ENCODE data around the gene DDX42. TPM values are rescaled to one million over a fixed set of nuclear protein-coding genes. Genes with fewer than 3 reads are reported as not detected.
"Not testable (repeated sequence)": the region's sequence is repeated elsewhere in the genome, so short reads cannot be mapped to it uniquely, and the experiment has no call there.

DDX42 gene
- total and polyA plus RNA-seq, 9 donors: 72.5 to 138 (median 104) TPM

DNA sequence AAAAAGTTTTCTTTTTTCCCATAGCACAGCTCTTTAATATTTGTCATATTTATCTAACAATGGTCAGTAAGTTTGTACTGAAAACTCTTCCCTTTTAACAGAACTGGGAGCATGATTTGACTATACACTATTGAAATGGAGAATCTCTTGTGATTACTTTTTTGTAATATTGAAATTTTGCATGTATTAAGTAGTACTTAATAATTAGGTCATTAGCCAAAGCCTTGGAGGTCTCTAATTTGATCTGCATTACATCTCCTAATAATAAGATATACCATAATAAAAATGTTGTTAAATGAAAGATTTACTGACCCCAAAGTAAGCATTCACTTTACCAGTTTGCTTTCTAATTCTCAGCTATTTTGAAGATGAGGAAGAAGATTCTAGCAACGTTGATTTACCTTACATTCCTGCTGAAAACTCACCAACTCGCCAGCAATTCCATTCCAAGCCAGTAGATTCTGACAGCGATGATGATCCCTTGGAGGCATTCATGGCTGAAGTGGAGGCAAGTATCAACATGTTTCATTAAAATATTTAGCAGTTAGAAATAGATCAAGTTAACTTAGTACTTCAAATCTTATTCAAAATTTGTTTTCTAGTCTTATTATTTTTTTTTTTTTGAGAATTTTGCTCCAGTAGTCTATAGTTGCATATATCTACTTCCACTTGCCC is 18.2 kb downstream of the DDX42 start:
- Histone ChIP-seq H3K4me1 (ENCODE audit: insufficient read depth) (no peaks in the 10 kb centered on the region), H3K36me3 (no peaks in the 10 kb centered on the region), H3K27ac (no peak overlapping the region), H3K9me3 (no peaks in the 10 kb centered on the region), H3K4me3 (no peak overlapping the region), H3K27me3 (no peaks in the 10 kb centered on the region)
- intact Hi-C loops (cut with DNase I): no loop called here
- no peak for TF ChIP-seq POLR2A (IDR thresholded peaks at IDR 0.05)
- TF ChIP-seq, protein P1, sequence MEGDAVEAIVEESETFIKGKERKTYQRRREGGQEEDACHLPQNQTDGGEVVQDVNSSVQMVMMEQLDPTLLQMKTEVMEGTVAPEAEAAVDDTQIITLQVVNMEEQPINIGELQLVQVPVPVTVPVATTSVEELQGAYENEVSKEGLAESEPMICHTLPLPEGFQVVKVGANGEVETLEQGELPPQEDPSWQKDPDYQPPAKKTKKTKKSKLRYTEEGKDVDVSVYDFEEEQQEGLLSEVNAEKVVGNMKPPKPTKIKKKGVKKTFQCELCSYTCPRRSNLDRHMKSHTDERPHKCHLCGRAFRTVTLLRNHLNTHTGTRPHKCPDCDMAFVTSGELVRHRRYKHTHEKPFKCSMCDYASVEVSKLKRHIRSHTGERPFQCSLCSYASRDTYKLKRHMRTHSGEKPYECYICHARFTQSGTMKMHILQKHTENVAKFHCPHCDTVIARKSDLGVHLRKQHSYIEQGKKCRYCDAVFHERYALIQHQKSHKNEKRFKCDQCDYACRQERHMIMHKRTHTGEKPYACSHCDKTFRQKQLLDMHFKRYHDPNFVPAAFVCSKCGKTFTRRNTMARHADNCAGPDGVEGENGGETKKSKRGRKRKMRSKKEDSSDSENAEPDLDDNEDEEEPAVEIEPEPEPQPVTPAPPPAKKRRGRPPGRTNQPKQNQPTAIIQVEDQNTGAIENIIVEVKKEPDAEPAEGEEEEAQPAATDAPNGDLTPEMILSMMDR (IDR thresholded peaks at IDR 0.05): no peak
- TF ChIP-seq EP300 (IDR thresholded peaks at IDR 0.05): no peak
- WGBS, 3 donors: 80 to 83% (median 81%) methylated on average over 3 of the region's 3 CpGs
- no peak for DNase-seq

DNA sequence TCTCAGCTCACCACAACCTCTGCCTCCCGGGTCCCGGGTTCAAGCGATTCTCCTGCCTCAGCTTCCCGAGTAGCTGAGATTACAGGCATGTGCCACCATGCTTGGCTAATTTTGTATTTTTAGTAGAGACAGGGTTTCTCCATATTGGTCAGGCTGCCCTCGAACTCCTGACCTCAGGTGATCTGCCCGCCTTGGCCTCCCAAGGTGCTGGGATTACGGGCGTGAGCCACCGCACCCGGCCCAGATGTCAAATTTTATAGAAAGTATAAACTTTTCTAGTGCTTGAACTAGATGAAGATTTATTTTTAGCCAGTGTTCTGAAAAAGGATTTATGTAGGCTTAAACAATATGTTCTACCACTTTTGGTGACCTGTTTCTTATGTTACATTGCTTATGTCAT is 22.4 kb downstream of the DDX42 start:
- H3K9me3 ChIP-seq; H3K4me1 ChIP-seq (ENCODE audit: insufficient read depth); DNase-seq; H3K4me3 ChIP-seq; H3K36me3 ChIP-seq; intact Hi-C loops (cut with DNase I); H3K27ac ChIP-seq; H3K27me3 ChIP-seq: not testable (repeated sequence)
- WGBS, 3 donors: 92 to 97% (median 95%) methylated on average over 10 of the region's 10 CpGs

DNA sequence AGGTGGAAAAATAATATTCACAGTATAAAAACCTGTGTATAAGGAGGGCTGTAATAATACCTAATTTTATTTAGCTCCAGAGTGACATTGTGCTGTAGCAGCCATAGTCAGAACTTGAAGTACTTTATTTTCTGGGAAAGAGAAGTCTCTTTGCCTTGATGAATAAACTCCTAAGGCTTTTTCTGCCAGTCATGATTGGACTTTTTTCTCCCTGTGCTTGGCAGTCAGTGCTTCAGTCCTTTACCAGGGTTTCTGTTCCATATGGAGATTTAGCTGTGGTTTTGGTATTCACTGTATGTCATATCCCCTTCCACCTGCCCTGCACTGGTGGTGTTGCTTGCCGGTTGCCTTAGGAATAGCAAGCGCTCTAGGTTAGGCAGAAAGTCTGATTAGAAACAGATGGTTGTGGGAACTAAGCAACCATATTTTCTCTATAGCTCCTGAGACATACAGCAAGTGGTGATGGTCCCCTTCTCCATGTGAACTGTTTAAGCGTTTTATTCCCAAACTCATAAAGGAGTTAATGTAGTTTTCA is 24.7 kb downstream of the DDX42 start:
- intact Hi-C loops (cut with DNase I): no loop called here
- Histone ChIP-seq H3K4me1 (ENCODE audit: insufficient read depth) (no peaks in the 10 kb centered on the region), H3K4me3 (no peak overlapping the region), H3K27me3 (no peaks in the 10 kb centered on the region), H3K27ac (no peak overlapping the region), H3K36me3 (peaks cover 3% of the 10 kb centered on the region), H3K9me3 (no peaks in the 10 kb centered on the region)
- 87 to 95% (median 93%) methylated on average over 3 of the region's 3 CpGs for whole genome bisulfite sequencing, 3 donors
- no peak for DNase-seq
- TF ChIP-seq POLR2A (IDR thresholded peaks at IDR 0.05) (no peak), EP300 (IDR thresholded peaks at IDR 0.05) (no peak)

DNA sequence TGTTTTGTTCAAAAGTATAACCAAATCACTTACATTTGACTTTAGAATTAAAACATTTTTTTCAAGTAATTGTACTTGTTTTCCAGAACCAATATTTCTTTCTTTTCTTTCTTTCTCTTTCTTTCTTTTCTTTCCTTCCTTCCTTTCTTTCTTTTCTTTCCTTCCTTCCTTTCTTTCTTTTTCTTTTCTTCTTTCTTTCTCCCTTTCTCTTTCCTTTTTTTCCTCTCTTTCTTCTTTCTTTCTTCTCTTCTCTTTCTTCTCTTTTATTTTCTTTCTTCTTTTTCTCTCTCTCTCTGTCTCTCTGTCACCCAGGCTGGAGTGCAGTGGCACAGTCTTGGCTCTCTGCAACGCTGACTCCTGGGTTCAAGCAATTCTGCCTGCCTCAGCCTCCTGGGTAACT is 26.8 kb downstream of the DDX42 start:
- Histone ChIP-seq H3K9me3 (no peaks in the 10 kb centered on the region), H3K36me3 (peaks cover 3% of the 10 kb centered on the region), H3K4me3 (no peak overlapping the region), H3K27me3 (no peaks in the 10 kb centered on the region), H3K27ac (no peak overlapping the region), H3K4me1 (ENCODE audit: insufficient read depth) (no peaks in the 10 kb centered on the region)
- WGBS, 3 donors: 94 to 95% (median 94%) methylated on average over 1 of the region's 1 CpG
- intact Hi-C loops (cut with DNase I): no loop called here
- DNase-seq: no peak
- TF ChIP-seq POLR2A (IDR thresholded peaks at IDR 0.05): no peak
- TF ChIP-seq, protein P1 (IDR thresholded peaks at IDR 0.05): no peak

DNA sequence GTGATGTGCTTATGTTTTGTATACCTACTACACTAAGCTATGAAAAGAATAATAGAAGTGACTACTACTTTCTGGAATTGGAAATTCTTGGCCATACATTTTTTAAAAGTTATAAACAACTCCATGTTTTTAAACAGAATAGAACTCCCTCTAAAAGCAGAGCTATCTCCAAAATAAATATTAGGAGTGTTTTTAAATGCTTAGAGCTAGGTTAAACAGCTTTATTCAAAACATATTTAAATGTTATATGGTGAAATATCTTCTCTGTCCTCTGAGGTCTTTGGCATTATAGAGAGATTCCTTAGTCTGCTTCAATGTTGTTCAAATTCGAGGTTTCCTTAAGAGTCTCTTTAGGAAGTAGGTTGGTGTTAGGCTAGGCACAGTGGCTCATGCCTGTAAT is 30.4 kb downstream of the DDX42 start:
- intact Hi-C loops (cut with DNase I): no loop called here
- H3K4me1 ChIP-seq (ENCODE audit: insufficient read depth): no peaks in the 10 kb centered on the region
- WGBS, 3 donors: 19 to 41% (median 28%) methylated on average over 1 of the region's 1 CpG
- TF ChIP-seq EP300 (IDR thresholded peaks at IDR 0.05): no peak
- TF ChIP-seq POLR2A (IDR thresholded peaks at IDR 0.05): no peak
- TF ChIP-seq, protein P1 (IDR thresholded peaks at IDR 0.05): no peak
- no peak for DNase-seq
- peaks cover 3% of the 10 kb centered on the region for H3K36me3 ChIP-seq
- no peaks in the 10 kb centered on the region for H3K9me3 ChIP-seq
- no peaks in the 10 kb centered on the region for H3K27me3 ChIP-seq
- no peak overlapping the region for H3K27ac ChIP-seq
- H3K4me3 ChIP-seq: no peak overlapping the region
